Loucy (cell line): Measurements from ENCODE around the gene SLC10A7.

ENCODE experiments used
- H2AFZ ChIP-seq: fragments of 200-600 bp; sonication (generic); 2 replicates; pipeline ENCODE4 v1.6.0; 2016; ENCODE audit warnings: antibody characterized with exemption, mild to moderate bottlenecking, low read length, moderate library complexity
- H3F3A ChIP-seq: fragments of 200-600 bp; 2 replicates; pipeline ENCODE4 v1.6.0; 2016; ENCODE audit warnings: antibody characterized with exemption, low read depth, mild to moderate bottlenecking
- H3K27me3 ChIP-seq: fragments of 200-600 bp; sonication (generic); 2 replicates; pipeline ENCODE4 v1.6.1; 2014; ENCODE audit warnings: low read length, mild to moderate bottlenecking; ENCODE audit not compliant: insufficient read depth, poor library complexity, severe bottlenecking
- H3K36me3 ChIP-seq: fragments of 200-600 bp; sonication (generic); 2 replicates; pipeline ENCODE4 v1.6.1; 2016; ENCODE audit warnings: low read length; ENCODE audit not compliant: insufficient read depth
- H3K4me1 ChIP-seq: fragments of 200-600 bp; sonication (generic); 2 replicates; pipeline ENCODE4 v1.5.1; 2014; ENCODE audit warnings: low read length, mild to moderate bottlenecking; ENCODE audit not compliant: insufficient read depth, poor library complexity, severe bottlenecking
- H3K4me2 ChIP-seq: fragments of 200-600 bp; sonication (generic); 2 replicates; pipeline ENCODE4 v1.6.0; 2014; ENCODE audit warnings: antibody characterized with exemption, low read length, low read depth, mild to moderate bottlenecking; ENCODE audit not compliant: poor library complexity, severe bottlenecking
- H3K4me3 ChIP-seq: fragments of 200-600 bp; sonication (generic); 2 replicates; pipeline ENCODE4 v1.5.1; 2014; ENCODE audit warnings: low read length, mild to moderate bottlenecking, mixed read lengths; ENCODE audit not compliant: poor library complexity, severe bottlenecking
- H3K79me2 ChIP-seq: fragments of 200-600 bp; sonication (generic); 2 replicates; pipeline ENCODE4 v1.6.1; 2014; ENCODE audit warnings: low read length; ENCODE audit not compliant: insufficient read depth
- H3K9ac ChIP-seq: fragments of 200-600 bp; sonication (generic); 2 replicates; pipeline ENCODE4 v1.6.0; 2014; ENCODE audit warnings: mild to moderate bottlenecking, low read depth, low read length, moderate library complexity; ENCODE audit not compliant: poor library complexity, severe bottlenecking
- H3K9me2 ChIP-seq: fragments of 200-600 bp; sonication (generic); replicated peaks from 2 replicates; pipeline ENCODE4 v1.6.1; 2016; ENCODE audit warnings: low read depth, low read length, mixed read lengths
- H3K9me3 ChIP-seq: fragments of 200-600 bp; sonication (generic); 2 replicates; pipeline ENCODE4 v1.6.1; 2014; ENCODE audit warnings: mild to moderate bottlenecking, antibody characterized with exemption, low read length, low read depth; ENCODE audit not compliant: insufficient read depth
- H4K20me1 ChIP-seq: fragments of 200-600 bp; sonication (generic); 2 replicates; pipeline ENCODE4 v1.6.0; 2014; ENCODE audit warnings: antibody characterized with exemption, low read length, mild to moderate bottlenecking; ENCODE audit not compliant: insufficient read depth, poor library complexity, severe bottlenecking
- EZH2phosphoT487 ChIP-seq: fragments of 200-600 bp; IDR thresholded peaks from 2 replicates; pipeline ENCODE4 v1.6.1; 2018; ENCODE audit warnings: antibody characterized with exemption, mild to moderate bottlenecking, moderate library complexity, borderline replicate concordance
- TF ChIP-seq, protein P1 (sequence below): fragments of 200-600 bp; sonication (generic); conservative IDR thresholded peaks from 2 replicates; pipeline ENCODE4 v1.5.1; 2014; ENCODE audit warnings: mild to moderate bottlenecking, antibody characterized with exemption, low read length

Gene SLC10A7

DNA sequence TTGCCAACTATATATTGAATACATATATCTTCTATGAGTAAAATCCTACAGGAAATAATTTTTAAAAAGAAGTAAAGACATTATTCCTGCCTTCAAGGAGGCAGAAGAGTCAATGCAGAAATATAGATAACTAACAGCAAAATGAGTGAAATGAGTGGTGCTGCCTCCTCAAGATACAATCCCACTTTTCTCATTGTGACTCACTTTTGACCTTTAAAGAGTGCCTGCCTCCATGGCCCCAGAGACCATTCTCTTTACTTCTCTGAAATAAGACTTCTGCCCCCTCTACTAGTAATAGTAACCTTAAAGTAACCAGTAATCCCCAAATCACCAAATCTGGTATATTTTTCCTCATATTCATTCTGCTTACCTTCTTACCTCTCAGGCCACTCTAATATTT is 15.5 kb downstream of the SLC10A7 start:
- no peak overlapping the region for H3K4me3 ChIP-seq
- no peak overlapping the region for H2AFZ ChIP-seq
- TF ChIP-seq, protein P1, sequence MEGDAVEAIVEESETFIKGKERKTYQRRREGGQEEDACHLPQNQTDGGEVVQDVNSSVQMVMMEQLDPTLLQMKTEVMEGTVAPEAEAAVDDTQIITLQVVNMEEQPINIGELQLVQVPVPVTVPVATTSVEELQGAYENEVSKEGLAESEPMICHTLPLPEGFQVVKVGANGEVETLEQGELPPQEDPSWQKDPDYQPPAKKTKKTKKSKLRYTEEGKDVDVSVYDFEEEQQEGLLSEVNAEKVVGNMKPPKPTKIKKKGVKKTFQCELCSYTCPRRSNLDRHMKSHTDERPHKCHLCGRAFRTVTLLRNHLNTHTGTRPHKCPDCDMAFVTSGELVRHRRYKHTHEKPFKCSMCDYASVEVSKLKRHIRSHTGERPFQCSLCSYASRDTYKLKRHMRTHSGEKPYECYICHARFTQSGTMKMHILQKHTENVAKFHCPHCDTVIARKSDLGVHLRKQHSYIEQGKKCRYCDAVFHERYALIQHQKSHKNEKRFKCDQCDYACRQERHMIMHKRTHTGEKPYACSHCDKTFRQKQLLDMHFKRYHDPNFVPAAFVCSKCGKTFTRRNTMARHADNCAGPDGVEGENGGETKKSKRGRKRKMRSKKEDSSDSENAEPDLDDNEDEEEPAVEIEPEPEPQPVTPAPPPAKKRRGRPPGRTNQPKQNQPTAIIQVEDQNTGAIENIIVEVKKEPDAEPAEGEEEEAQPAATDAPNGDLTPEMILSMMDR, result no peak
- H3K9me3 ChIP-seq, result no peaks in the 10 kb centered on the region
- H3K9me2 ChIP-seq, result no peaks in the 10 kb centered on the region
- H3K4me1 ChIP-seq, result peaks cover 2% of the 10 kb centered on the region
- peaks cover 11% of the 10 kb centered on the region; the same call in 1 of the 2 replicates for H3K36me3 ChIP-seq
- no peaks in the 10 kb centered on the region for H3F3A ChIP-seq
- no peak overlapping the region for H3K9ac ChIP-seq
- H3K79me2 ChIP-seq, result no peaks in the 10 kb centered on the region
- no peak overlapping the region for H3K4me2 ChIP-seq
- H3K27me3 ChIP-seq, result no peaks in the 10 kb centered on the region
- H4K20me1 ChIP-seq, result no peaks in the 10 kb centered on the region

DNA sequence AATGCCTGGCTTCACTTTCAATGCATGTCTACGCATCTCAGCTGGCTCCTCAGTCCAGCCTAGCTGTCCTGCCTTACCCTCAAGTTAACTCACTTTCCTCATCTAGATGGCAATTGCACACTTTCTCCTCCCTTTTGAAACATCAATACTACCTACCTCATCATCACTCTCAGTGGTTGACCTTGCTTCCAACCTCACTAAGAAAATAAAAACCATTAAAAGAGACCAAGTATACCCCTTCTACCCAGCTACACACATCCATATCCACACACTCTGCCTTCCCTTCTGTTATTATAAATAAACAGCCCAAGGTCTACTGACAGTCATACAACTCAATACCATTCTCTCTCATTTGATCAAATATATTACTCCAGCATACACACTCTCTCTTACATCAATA is 21.5 kb downstream of the SLC10A7 start:
- no peak overlapping the region for H3K4me2 ChIP-seq
- H3K4me1 ChIP-seq, result no peaks in the 10 kb centered on the region
- no peaks in the 10 kb centered on the region for H4K20me1 ChIP-seq
- TF ChIP-seq EZH2phosphoT487, result no peak
- no peaks in the 10 kb centered on the region for H3K27me3 ChIP-seq
- no peak overlapping the region for H2AFZ ChIP-seq
- H3K79me2 ChIP-seq, result no peaks in the 10 kb centered on the region
- H3K9me3 ChIP-seq, result no peaks in the 10 kb centered on the region
- H3K36me3 ChIP-seq, result peaks cover 11% of the 10 kb centered on the region; the same call in 1 of the 2 replicates
- no peaks in the 10 kb centered on the region for H3F3A ChIP-seq
- no peaks in the 10 kb centered on the region for H3K9me2 ChIP-seq
- no peak overlapping the region for H3K4me3 ChIP-seq
- H3K9ac ChIP-seq, result no peak overlapping the region

DNA sequence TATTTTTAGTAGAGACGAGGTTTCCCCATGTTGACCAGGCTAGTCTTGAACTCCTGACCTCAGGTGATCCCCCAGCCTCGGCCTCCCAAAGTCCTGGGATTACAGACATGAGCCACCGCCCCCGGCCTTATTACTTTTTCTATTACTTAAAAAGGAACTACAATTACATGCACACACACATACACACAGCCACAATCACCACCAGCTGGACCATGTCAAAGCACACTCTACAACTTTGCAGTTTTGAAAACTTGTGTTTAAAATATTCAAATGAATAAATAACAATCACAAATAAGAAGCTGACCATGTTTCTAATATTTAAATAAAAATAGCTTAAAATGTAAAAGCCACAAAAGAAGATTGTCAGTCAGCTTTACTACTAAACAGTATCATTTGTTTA is 23.4 kb downstream of the SLC10A7 start:
- Histone ChIP-seq H3K27me3 (no peaks in the 10 kb centered on the region), H4K20me1 (no peaks in the 10 kb centered on the region), H3K4me2 (no peak overlapping the region), H2AFZ (no peak overlapping the region), H3K9me2 (no peaks in the 10 kb centered on the region), H3K36me3 (peaks cover 8% of the 10 kb centered on the region; the same call in 1 of the 2 replicates), H3K9me3 (no peaks in the 10 kb centered on the region), H3K4me3 (no peak overlapping the region), H3K9ac (no peak overlapping the region), H3K4me1 (peaks cover 3% of the 10 kb centered on the region), H3F3A (no peaks in the 10 kb centered on the region), H3K79me2 (no peaks in the 10 kb centered on the region)
- no peak for TF ChIP-seq EZH2phosphoT487
- TF ChIP-seq, protein P1, result no peak

DNA sequence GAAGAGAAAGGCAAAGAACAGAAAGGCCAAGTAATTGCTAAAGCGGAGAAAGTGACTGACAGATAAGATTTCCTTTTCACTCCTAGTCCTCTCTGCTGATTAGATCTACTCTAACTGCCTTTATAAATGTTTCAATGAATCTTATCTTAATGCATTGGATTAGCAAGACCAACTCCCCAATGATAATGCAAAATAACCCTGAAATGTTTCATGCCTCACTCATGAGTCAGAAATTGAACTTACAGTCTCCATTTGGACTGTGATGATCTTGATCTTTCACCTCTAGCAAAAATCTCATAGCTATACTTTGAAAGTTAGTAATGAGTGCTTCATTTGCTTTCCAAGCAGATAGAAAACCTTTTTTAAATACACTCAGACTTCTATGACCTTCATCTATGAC is 26.5 kb downstream of the SLC10A7 start:
- Histone ChIP-seq H3K4me2 (no peak overlapping the region), H2AFZ (no peak overlapping the region), H3K9me3 (no peaks in the 10 kb centered on the region), H3F3A (no peaks in the 10 kb centered on the region), H3K27me3 (no peaks in the 10 kb centered on the region), H3K9ac (no peak overlapping the region), H3K79me2 (no peaks in the 10 kb centered on the region), H4K20me1 (no peaks in the 10 kb centered on the region), H3K4me1 (peaks cover 3% of the 10 kb centered on the region), H3K9me2 (no peaks in the 10 kb centered on the region), H3K36me3 (no peaks in the 10 kb centered on the region), H3K4me3 (no peak overlapping the region)
- TF ChIP-seq, protein P1, result no peak
- no peak for TF ChIP-seq EZH2phosphoT487
